Right lobe of liver (tissue), 4 donors: Measurements from ENCODE around the gene MEF2A.

Experiments
- CTCF ChIP-seq, 4 donors: fragments of 200-600 bp in 3 of 4; fragments of 450-650 bp in 1 of 4; IDR thresholded peaks; one replicate each; pipeline versions ENCODE4 v1.5.1 to v1.8.0; 2016 to 2022; ENCODE audit warnings: antibody characterized with exemption in 4 of 4, mild to moderate bottlenecking in 2 of 4
- POLR2A ChIP-seq: fragments of 450-650 bp; IDR thresholded peaks from one replicate; pipeline ENCODE4 v1.6.1; 2017; ENCODE audit warnings: antibody characterized with exemption, mild to moderate bottlenecking
- donor health status: DM: no; HTN: no; CAD: no.
- donor health status: DM: no; HTN: no; CAD: no.
- donor health status: DM: no; HTN: yes; CAD: no.

- TF ChIP-seq CTCF (IDR thresholded peaks at IDR 0.05) (no peak), POLR2A (no peak)
Measured at GRCh38 chr15:99707473-99708270, 141.9 kb downstream of the MEF2A start.
